Measurements from ENCODE around the gene TJP3.

GRCh38 chr19:3768748-3769099 is 60.5 kb downstream of the TJP3 start:
- no peak for TF ChIP-seq CTCF (conservative IDR thresholded peaks at IDR 0.05; ENCODE audit: low read depth, low read length)
- no peak for TF ChIP-seq EZH2 (IDR thresholded peaks at IDR 0.05; ENCODE audit: borderline replicate concordance, low read depth, low read length, poor library complexity, severe bottlenecking)
